H9 (cell line): Measurements from ENCODE around the gene TUBB2B. TPM values are rescaled to one million over a fixed set of nuclear protein-coding genes. Genes with fewer than 3 reads are reported as not detected.

Experiments used
- DNase-seq: peaks from one replicate; pipeline ENCODE4 v3.0.0-alpha.2; 2017
- H2AFZ ChIP-seq: one replicate; pipeline ENCODE4 v1.6.1; 2013; ENCODE audit warnings: mild to moderate bottlenecking, low read length, control low read depth, moderate library complexity
- H2AK5ac ChIP-seq: 2 replicates; pipeline ENCODE4 v1.6.1; 2013; ENCODE audit warnings: low read length, control low read depth, mixed read lengths; ENCODE audit not compliant: insufficient read length
- H2BK120ac ChIP-seq: one replicate; pipeline ENCODE4 v1.6.1; 2013; ENCODE audit warnings: low read depth, mild to moderate bottlenecking, low read length, control low read depth, inconsistent platforms; ENCODE audit not compliant: poor library complexity, severe bottlenecking
- H2BK12ac ChIP-seq: 2 replicates; pipeline ENCODE4 v1.6.1; 2013; ENCODE audit warnings: low read length, control low read depth, mixed read lengths, low read depth; ENCODE audit not compliant: insufficient read length
- H2BK15ac ChIP-seq: 2 replicates; pipeline ENCODE4 v1.6.1; 2013; ENCODE audit warnings: low read depth, low read length, control low read depth
- H2BK20ac ChIP-seq: one replicate; pipeline ENCODE4 v1.6.1; 2013; ENCODE audit warnings: low read depth, mild to moderate bottlenecking, low read length, control low read depth, inconsistent platforms; ENCODE audit not compliant: poor library complexity, severe bottlenecking
- H2BK5ac ChIP-seq: 2 replicates; pipeline ENCODE4 v1.6.1; 2013; ENCODE audit warnings: low read length, control low read depth, mixed read lengths; ENCODE audit not compliant: insufficient read length
- H3K14ac ChIP-seq: 2 replicates; pipeline ENCODE4 v1.6.1; 2013; ENCODE audit warnings: low read length, control low read depth; ENCODE audit not compliant: insufficient read depth
- H3K18ac ChIP-seq: 2 replicates; pipeline ENCODE4 v1.6.1; 2013; ENCODE audit warnings: low read depth, mild to moderate bottlenecking, mixed read lengths, low read length, control low read depth; ENCODE audit not compliant: insufficient read length
- H3K23ac ChIP-seq: 2 replicates; pipeline ENCODE4 v1.6.1; 2013; ENCODE audit warnings: low read length, control low read depth, mixed read lengths, low read depth; ENCODE audit not compliant: insufficient read length
- H3K23me2 ChIP-seq: 2 replicates; pipeline ENCODE4 v1.6.1; 2013; ENCODE audit warnings: low read depth, mild to moderate bottlenecking, mixed read lengths, low read length, control low read depth; ENCODE audit not compliant: insufficient read length, poor library complexity, severe bottlenecking
- H3K27ac ChIP-seq: 2 replicates; pipeline ENCODE4 v1.5.1; 2013; ENCODE audit warnings: low read length, control low read depth, mixed read lengths, low read depth; ENCODE audit not compliant: insufficient read length
- H3K27me3 ChIP-seq: 2 replicates; pipeline ENCODE4 v1.6.1; 2013; ENCODE audit warnings: low read length, control low read depth, inconsistent platforms; ENCODE audit not compliant: insufficient read depth
- H3K4ac ChIP-seq: 2 replicates; pipeline ENCODE4 v1.6.1; 2013; ENCODE audit warnings: low read depth, mild to moderate bottlenecking, control low read depth, inconsistent platforms, low read length, moderate library complexity
- H3K4me1 ChIP-seq: 2 replicates; pipeline ENCODE4 v1.6.1; 2013; ENCODE audit warnings: low read length, control low read depth, inconsistent platforms; ENCODE audit not compliant: insufficient read depth
- H3K4me2 ChIP-seq: 2 replicates; pipeline ENCODE4 v1.6.1; 2013; ENCODE audit warnings: low read length, control low read depth, mixed read lengths; ENCODE audit not compliant: insufficient read length, insufficient read depth
- H3K56ac ChIP-seq: 2 replicates; pipeline ENCODE4 v1.6.1; 2013; ENCODE audit warnings: low read depth, mild to moderate bottlenecking, mixed read lengths, low read length, control low read depth; ENCODE audit not compliant: insufficient read length
- H3K79me1 ChIP-seq: 2 replicates; pipeline ENCODE4 v1.6.1; 2013; ENCODE audit warnings: low read depth, mild to moderate bottlenecking, moderate library complexity, low read length, control low read depth, inconsistent platforms; ENCODE audit not compliant: insufficient read depth, poor library complexity, severe bottlenecking
- H3K79me2 ChIP-seq: 2 replicates; pipeline ENCODE4 v1.6.1; 2013; ENCODE audit warnings: low read length, control low read depth, inconsistent platforms; ENCODE audit not compliant: insufficient read depth
- H3K9ac ChIP-seq: 2 replicates; pipeline ENCODE4 v1.6.1; 2013; ENCODE audit warnings: low read length, control low read depth, mixed read lengths; ENCODE audit not compliant: insufficient read length; ENCODE audit errors: extremely low read depth
- H3K9me3 ChIP-seq: one replicate; pipeline ENCODE4 v1.6.1; 2013; ENCODE audit warnings: low read depth, low read length, inconsistent platforms; ENCODE audit not compliant: control insufficient read depth
- H3T11ph ChIP-seq: one replicate; pipeline ENCODE4 v1.6.1; 2013; ENCODE audit warnings: mild to moderate bottlenecking, low read length, control low read depth, inconsistent platforms
- H4K20me1 ChIP-seq: one replicate; pipeline ENCODE4 v1.6.1; 2013; ENCODE audit not compliant: control insufficient read depth, insufficient read length, insufficient read depth
- H4K5ac ChIP-seq: 2 replicates; pipeline ENCODE4 v1.6.1; 2013; ENCODE audit warnings: low read depth, mild to moderate bottlenecking, mixed read lengths, low read length, control low read depth; ENCODE audit not compliant: insufficient read length
- H4K8ac ChIP-seq: replicated peaks from 2 replicates; pipeline ENCODE4 v1.6.1; 2013; ENCODE audit warnings: low read length, control low read depth, mixed read lengths, low read depth; ENCODE audit not compliant: insufficient read length
- H4K91ac ChIP-seq: 2 replicates; pipeline ENCODE4 v1.6.1; 2013; ENCODE audit warnings: low read depth, mild to moderate bottlenecking, moderate library complexity, mixed read lengths, low read length, control low read depth; ENCODE audit not compliant: insufficient read length
- H3K27ac Mint-ChIP-seq, 3 experiments: 2 replicates in 2 of 3; 3 replicates in 1 of 3; pipeline ENCODE4 v1.8.0; 2020 to 2021; ENCODE audit warnings: mixed read lengths in 3 of 3, mild to moderate bottlenecking in 1 of 3, moderate library complexity in 1 of 3
- H3K27me3 Mint-ChIP-seq: 2 replicates; pipeline ENCODE4 v1.8.0; 2021; ENCODE audit warnings: low read depth, mild to moderate bottlenecking, moderate library complexity, mixed read lengths
- H3K36me3 Mint-ChIP-seq, 3 experiments: 2 replicates in 2 of 3; 3 replicates in 1 of 3; pipeline ENCODE4 v1.8.0; 2020 to 2021; ENCODE audit warnings: low read depth in 3 of 3, mixed read lengths in 3 of 3; ENCODE audit not compliant: insufficient read depth in 1 of 3
- H3K4me1 Mint-ChIP-seq, 2 experiments: 2 replicates each; pipeline ENCODE4 v1.8.0; 2020; ENCODE audit warnings: mixed read lengths in 2 of 2
- H3K4me3 Mint-ChIP-seq, 2 experiments: 2 replicates in 1 of 2; 3 replicates in 1 of 2; pipeline ENCODE4 v1.8.0; 2020 to 2021; ENCODE audit warnings: mild to moderate bottlenecking in 2 of 2, mixed read lengths in 2 of 2, moderate library complexity in 1 of 2
- H3K9me3 Mint-ChIP-seq, 2 experiments: 2 replicates in 1 of 2; 3 replicates in 1 of 2; pipeline ENCODE4 v1.8.0; 2020; ENCODE audit warnings: mild to moderate bottlenecking in 2 of 2, mixed read lengths in 2 of 2, moderate library complexity in 1 of 2
- CTCF ChIP-seq: fragments of 200-600 bp; sonication (generic); conservative IDR thresholded peaks from 3 replicates; pipeline ENCODE4 v1.8.0; 2021; ENCODE audit warnings: antibody characterized with exemption, mild to moderate bottlenecking
- WGBS: extraction: QIAGEN DNeasy Blood & Tissue Kit; methylation state at CpG from one replicate; pipeline ENCODE4 v1.1.7; 2013; ENCODE audit warnings: missing lambda C conversion rate, low lambda C conversion rate, mixed read lengths; ENCODE audit not compliant: insufficient read length; ENCODE audit errors: extremely low coverage; 5-methylcytosine and 5-hydroxymethylcytosine counted together
- total RNA-seq: library from RNA; stranded (reverse); gene quantifications from 2 replicates; pipeline ENCODE4 v1.2.1, GENCODE V29; 2021

The TUBB2B gene
- total RNA-seq, 1 experiment from 2014 or later = 320 TPM

GRCh38 chr6:3206339-3207015 is 21.0 kb downstream of the TUBB2B start:
- H4K5ac ChIP-seq = no peak overlapping the region
- no peak overlapping the region for H2BK20ac ChIP-seq
- no peaks in the 10 kb centered on the region; a peak in 1 of 7 replicates for H3K36me3 Mint-ChIP-seq
- H3K27ac Mint-ChIP-seq = no peak overlapping the region
- H2AK5ac ChIP-seq = no peak overlapping the region
- no peaks in the 10 kb centered on the region for H3K27me3 ChIP-seq
- H3K79me2 ChIP-seq = no peaks in the 10 kb centered on the region
- no peaks in the 10 kb centered on the region for H3K79me1 ChIP-seq
- TF ChIP-seq CTCF = peak; percentile 50; the same call in 2 of the 3 replicates
- DNase-seq = no peak
- H2BK15ac ChIP-seq = no peak overlapping the region
- H3K23me2 ChIP-seq = no peaks in the 10 kb centered on the region
- no peak overlapping the region for H2BK5ac ChIP-seq
- H4K20me1 ChIP-seq = no peaks in the 10 kb centered on the region
- H3K4me1 ChIP-seq = peaks cover 11% of the 10 kb centered on the region
- no peak overlapping the region for H3K4me3 Mint-ChIP-seq
- peaks cover 2% of the 10 kb centered on the region; the same call in 1 of the 2 replicates for H3K27me3 Mint-ChIP-seq
- no peaks in the 10 kb centered on the region; a peak in 1 of 5 replicates for H3K9me3 Mint-ChIP-seq
- H2AFZ ChIP-seq = no peak overlapping the region
- no peak overlapping the region for H3K23ac ChIP-seq
- peaks cover 32 to 36% of the 10 kb centered on the region in 2 experiments for H3K4me1 Mint-ChIP-seq
- no peak overlapping the region for H3K9ac ChIP-seq
- no peak overlapping the region for H3K27ac ChIP-seq
- no peak overlapping the region for H2BK12ac ChIP-seq
- no peak overlapping the region for H3K14ac ChIP-seq
- H4K8ac ChIP-seq = no peak overlapping the region
- H3K56ac ChIP-seq = no peak overlapping the region
- no peak overlapping the region for H3K4me2 ChIP-seq
- H3K4ac ChIP-seq = no peak overlapping the region
- H3T11ph ChIP-seq = no peak overlapping the region
- H3K18ac ChIP-seq = no peak overlapping the region
- H3K9me3 ChIP-seq = no peaks in the 10 kb centered on the region
- H4K91ac ChIP-seq = no peak overlapping the region
- no CpG with 5 or more reads among the region's 7 CpGs for WGBS
- H2BK120ac ChIP-seq = no peak overlapping the region
